Tibial nerve (tissue), 4 donors: ENCODE results near the gene COL6A5. TPM values are rescaled to one million over a fixed set of nuclear protein-coding genes. Genes with fewer than 3 reads are reported as not detected.

Experiments
- DNase-seq, 2 donors: peaks; one replicate each; pipeline ENCODE4 v3.0.0-alpha.2; 2019; ENCODE audit warnings: low spot score in 2 of 2
- H3K27ac ChIP-seq, 4 donors: fragments of 200-600 bp; sonication (generic) in 3 of 4; one replicate each; pipeline ENCODE4 v1.5.1; 2017 to 2019; ENCODE audit warnings: mild to moderate bottlenecking in 1 of 4
- H3K27me3 ChIP-seq, 2 donors: fragments of 200-600 bp; sonication (generic) in 1 of 2; one replicate each; pipeline versions ENCODE4 v1.5.1 to v1.6.0; 2017 to 2019
- H3K36me3 ChIP-seq, 3 donors: fragments of 200-600 bp; sonication (generic); one replicate each; pipeline ENCODE4 v1.5.1; 2018 to 2019
- H3K4me1 ChIP-seq, 4 donors: fragments of 200-600 bp; sonication (generic) in 3 of 4; one replicate each; pipeline ENCODE4 v1.5.1; 2017 to 2019
- H3K4me3 ChIP-seq, 4 donors: fragments of 200-600 bp; sonication (generic) in 3 of 4; one replicate each; pipeline ENCODE4 v1.5.1; 2017 to 2019; ENCODE audit warnings: mild to moderate bottlenecking in 1 of 4, moderate library complexity in 1 of 4
- H3K9me3 ChIP-seq, 4 donors: fragments of 200-600 bp; sonication (generic) in 3 of 4; one replicate each; pipeline ENCODE4 v1.5.1; 2017 to 2019
- EP300 ChIP-seq, 2 donors: sonication (generic); formaldehyde crosslinking; IDR thresholded peaks; one replicate each; pipeline ENCODE4 v1.6.1; 2017; ENCODE audit warnings: antibody characterized with exemption in 2 of 2, mild to moderate bottlenecking in 1 of 2
- POLR2A ChIP-seq, 2 donors: fragments of 450-650 bp; IDR thresholded peaks; one replicate each; pipeline ENCODE4 v1.6.1; 2017; ENCODE audit warnings: antibody characterized with exemption in 2 of 2, mild to moderate bottlenecking in 2 of 2, moderate library complexity in 2 of 2
- WGBS, 2 donors: methylation state at CpG; one replicate each; pipeline ENCODE4 v1.1.5; 2018; 5-methylcytosine and 5-hydroxymethylcytosine counted together
- total RNA-seq, 4 donors: library from RNA; depleted of rRNA; stranded (reverse); fragments of >200 nt; gene quantifications; one replicate each; pipeline ENCODE4 v1.1.0, GENCODE V29; 2016
- TF ChIP-seq, protein P1 (sequence below), 5 experiments: fragments of 200-600 bp in 3 of 5; fragments of 450-650 bp in 2 of 5; sonication (generic) in 3 of 5; IDR thresholded peaks; one replicate each; pipeline ENCODE4 v1.5.1; 2016 to 2019; ENCODE audit warnings: antibody characterized with exemption in 5 of 5, mild to moderate bottlenecking in 3 of 5, moderate library complexity in 2 of 5

Gene COL6A5
- total RNA-seq, 4 donors from 2014 or later = not detected

DNA sequence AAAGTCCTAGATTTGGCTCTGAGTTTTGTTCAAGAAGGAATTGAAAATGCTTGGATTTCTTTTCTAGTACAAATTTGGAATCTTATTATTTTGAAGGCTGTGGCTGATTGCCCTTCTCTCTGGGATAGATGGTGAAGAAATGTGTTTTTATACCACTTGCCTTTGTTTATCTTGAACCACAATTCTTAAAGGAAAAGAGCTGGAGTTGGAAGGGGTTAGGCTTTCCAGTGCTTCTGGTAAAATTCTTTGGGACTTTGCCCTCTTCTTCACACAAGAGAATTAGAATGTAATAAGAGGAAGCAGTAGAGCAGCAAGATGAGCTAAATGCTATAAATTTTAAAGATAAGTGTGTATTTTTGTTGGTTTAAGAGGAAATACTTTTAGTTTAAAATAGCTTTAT, 65.8 kb downstream of the COL6A5 start:
- H3K27ac ChIP-seq = no peak overlapping the region
- no peaks in the 10 kb centered on the region for H3K36me3 ChIP-seq
- peaks cover 0 to 14% (median 0%) of the 10 kb centered on the region in 4 donors for H3K4me1 ChIP-seq
- H3K4me3 ChIP-seq = no peak overlapping the region
- TF ChIP-seq, protein P1, sequence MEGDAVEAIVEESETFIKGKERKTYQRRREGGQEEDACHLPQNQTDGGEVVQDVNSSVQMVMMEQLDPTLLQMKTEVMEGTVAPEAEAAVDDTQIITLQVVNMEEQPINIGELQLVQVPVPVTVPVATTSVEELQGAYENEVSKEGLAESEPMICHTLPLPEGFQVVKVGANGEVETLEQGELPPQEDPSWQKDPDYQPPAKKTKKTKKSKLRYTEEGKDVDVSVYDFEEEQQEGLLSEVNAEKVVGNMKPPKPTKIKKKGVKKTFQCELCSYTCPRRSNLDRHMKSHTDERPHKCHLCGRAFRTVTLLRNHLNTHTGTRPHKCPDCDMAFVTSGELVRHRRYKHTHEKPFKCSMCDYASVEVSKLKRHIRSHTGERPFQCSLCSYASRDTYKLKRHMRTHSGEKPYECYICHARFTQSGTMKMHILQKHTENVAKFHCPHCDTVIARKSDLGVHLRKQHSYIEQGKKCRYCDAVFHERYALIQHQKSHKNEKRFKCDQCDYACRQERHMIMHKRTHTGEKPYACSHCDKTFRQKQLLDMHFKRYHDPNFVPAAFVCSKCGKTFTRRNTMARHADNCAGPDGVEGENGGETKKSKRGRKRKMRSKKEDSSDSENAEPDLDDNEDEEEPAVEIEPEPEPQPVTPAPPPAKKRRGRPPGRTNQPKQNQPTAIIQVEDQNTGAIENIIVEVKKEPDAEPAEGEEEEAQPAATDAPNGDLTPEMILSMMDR (IDR thresholded peaks at IDR 0.05) = no peak
- DNase-seq = no peak
- no peaks in the 10 kb centered on the region for H3K27me3 ChIP-seq
- peaks cover 0 to 10% (median 0%) of the 10 kb centered on the region in 4 donors for H3K9me3 ChIP-seq

DNA sequence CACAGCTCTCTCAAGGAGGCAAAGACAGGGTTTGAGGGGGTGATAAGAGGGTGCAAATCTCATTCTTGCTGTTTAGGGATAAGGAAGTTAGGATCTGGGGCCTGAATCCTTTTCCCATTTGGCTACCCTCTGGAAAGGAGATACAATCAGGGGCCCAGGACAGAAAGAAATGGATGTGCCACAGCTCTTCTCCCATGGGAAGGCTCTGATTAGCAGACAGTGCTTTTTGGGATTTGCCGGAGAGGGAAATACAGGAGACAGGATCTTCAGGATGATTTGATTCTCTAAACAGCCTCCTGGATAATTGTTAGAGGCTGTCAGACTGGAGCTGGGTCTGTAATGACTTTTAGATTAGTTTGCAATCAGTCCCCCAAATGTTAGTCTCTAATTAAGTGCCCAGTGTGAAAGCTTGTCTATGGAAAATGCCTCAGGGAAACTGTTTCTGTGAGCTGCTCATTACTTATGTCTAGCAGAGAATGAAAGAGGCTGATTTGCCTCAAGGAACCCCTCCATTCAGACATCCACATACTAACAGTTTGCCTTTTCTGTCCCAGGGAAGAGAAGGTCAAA, 67.6 kb downstream of the COL6A5 start:
- 0 to 84% methylated on average over 1 of the region's 1 CpG for WGBS, 2 donors
- TF ChIP-seq, protein P1 (IDR thresholded peaks at IDR 0.05) = no peak
- TF ChIP-seq EP300 (IDR thresholded peaks at IDR 0.05) = no peak
- TF ChIP-seq POLR2A (IDR thresholded peaks at IDR 0.05) = no peak
- H3K4me3 ChIP-seq = no peak overlapping the region

DNA sequence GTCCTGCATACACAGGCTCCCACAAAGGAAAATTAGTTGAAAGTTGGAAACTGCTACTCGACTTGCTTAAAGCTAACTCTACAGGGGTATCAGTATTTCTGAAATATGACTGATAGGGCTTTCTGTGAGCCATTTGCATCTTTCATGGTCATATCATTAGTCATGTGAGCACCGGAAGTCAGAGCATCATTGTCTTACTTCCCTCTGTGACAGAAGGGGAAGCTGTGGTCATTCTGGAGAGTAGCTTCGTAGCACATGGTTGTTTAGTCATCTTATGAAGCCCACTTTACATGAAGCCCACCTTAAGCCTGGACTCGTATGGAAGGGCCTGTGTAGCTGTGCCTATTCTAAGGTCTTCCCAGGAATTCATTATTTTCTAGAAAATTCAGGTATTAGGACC, 69.0 kb downstream of the COL6A5 start:
- Histone ChIP-seq H3K36me3 (no peaks in the 10 kb centered on the region), H3K9me3 (no peaks in the 10 kb centered on the region), H3K27ac (no peak overlapping the region), H3K4me3 (no peak overlapping the region), H3K4me1 (peaks cover 0 to 14% (median 0%) of the 10 kb centered on the region in 4 donors), H3K27me3 (no peaks in the 10 kb centered on the region)
- 79 to 80% methylated on average over 4 of the region's 4 CpGs for WGBS, 2 donors
- TF ChIP-seq, protein P1 (IDR thresholded peaks at IDR 0.05) = no peak
- TF ChIP-seq EP300 (IDR thresholded peaks at IDR 0.05) = no peak
- no peak for TF ChIP-seq POLR2A (IDR thresholded peaks at IDR 0.05)
- DNase-seq = no peak

More for the DNA sequence above, 67.6 kb downstream of the COL6A5 start:
- peaks cover 0 to 5% (median 0%) of the 10 kb centered on the region in 4 donors for H3K9me3 ChIP-seq
- H3K36me3 ChIP-seq = no peaks in the 10 kb centered on the region
- H3K4me1 ChIP-seq = peaks cover 0 to 14% (median 0%) of the 10 kb centered on the region in 4 donors
- H3K27me3 ChIP-seq = no peaks in the 10 kb centered on the region
- DNase-seq = no peak
- H3K27ac ChIP-seq = no peak overlapping the region

GRCh38 chr3:130420466-130420865, 75.0 kb downstream of the COL6A5 start:
- Histone ChIP-seq H3K27ac (no peak overlapping the region), H3K36me3 (no peaks in the 10 kb centered on the region), H3K4me1 (no peaks in the 10 kb centered on the region), H3K4me3 (no peak overlapping the region), H3K27me3 (no peaks in the 10 kb centered on the region), H3K9me3 (no peaks in the 10 kb centered on the region)
- WGBS, 2 donors = 87 to 90% methylated on average over 2 of the region's 2 CpGs
- TF ChIP-seq, protein P1 (IDR thresholded peaks at IDR 0.05) = no peak
- TF ChIP-seq POLR2A (IDR thresholded peaks at IDR 0.05) (no peak), EP300 (IDR thresholded peaks at IDR 0.05) (no peak)
- no peak for DNase-seq

DNA sequence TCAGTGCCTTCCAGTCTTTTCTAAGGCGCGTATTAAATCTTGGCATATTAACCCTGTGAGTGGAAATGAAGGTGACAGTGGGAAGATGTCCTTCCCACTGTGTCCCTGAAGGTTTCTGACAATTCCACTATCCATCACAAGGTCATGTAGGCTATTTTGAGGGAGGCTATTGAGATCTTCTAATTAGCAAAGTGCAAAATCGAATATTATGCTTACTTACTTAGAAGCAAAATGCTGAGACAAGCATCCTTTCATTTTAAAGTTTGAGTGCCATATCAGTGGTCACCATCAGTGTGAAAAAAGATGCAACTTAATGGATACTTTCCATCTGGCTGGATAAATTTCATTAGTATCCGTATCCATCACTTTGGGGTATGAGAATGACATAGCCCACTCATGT, 77.6 kb downstream of the COL6A5 start:
- 87 to 89% methylated on average over 4 of the region's 4 CpGs for WGBS, 2 donors

More for the DNA sequence above, 77.6 kb downstream of the COL6A5 start:
- Histone ChIP-seq H3K4me1 (no peaks in the 10 kb centered on the region), H3K9me3 (no peaks in the 10 kb centered on the region), H3K27ac (no peak overlapping the region), H3K27me3 (no peaks in the 10 kb centered on the region), H3K36me3 (no peaks in the 10 kb centered on the region), H3K4me3 (no peak overlapping the region)
- TF ChIP-seq, protein P1 (IDR thresholded peaks at IDR 0.05) = no peak
- no peak for TF ChIP-seq POLR2A (IDR thresholded peaks at IDR 0.05)
- TF ChIP-seq EP300 (IDR thresholded peaks at IDR 0.05) = no peak
- DNase-seq = no peak
